ENCODE results near the gene ASIP.
"Not testable (repeated sequence)": the region's sequence is repeated elsewhere in the genome, so short reads cannot be mapped to it uniquely, and the experiment has no call there.

ASIP gene, protein sequence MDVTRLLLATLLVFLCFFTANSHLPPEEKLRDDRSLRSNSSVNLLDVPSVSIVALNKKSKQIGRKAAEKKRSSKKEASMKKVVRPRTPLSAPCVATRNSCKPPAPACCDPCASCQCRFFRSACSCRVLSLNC

DNA sequence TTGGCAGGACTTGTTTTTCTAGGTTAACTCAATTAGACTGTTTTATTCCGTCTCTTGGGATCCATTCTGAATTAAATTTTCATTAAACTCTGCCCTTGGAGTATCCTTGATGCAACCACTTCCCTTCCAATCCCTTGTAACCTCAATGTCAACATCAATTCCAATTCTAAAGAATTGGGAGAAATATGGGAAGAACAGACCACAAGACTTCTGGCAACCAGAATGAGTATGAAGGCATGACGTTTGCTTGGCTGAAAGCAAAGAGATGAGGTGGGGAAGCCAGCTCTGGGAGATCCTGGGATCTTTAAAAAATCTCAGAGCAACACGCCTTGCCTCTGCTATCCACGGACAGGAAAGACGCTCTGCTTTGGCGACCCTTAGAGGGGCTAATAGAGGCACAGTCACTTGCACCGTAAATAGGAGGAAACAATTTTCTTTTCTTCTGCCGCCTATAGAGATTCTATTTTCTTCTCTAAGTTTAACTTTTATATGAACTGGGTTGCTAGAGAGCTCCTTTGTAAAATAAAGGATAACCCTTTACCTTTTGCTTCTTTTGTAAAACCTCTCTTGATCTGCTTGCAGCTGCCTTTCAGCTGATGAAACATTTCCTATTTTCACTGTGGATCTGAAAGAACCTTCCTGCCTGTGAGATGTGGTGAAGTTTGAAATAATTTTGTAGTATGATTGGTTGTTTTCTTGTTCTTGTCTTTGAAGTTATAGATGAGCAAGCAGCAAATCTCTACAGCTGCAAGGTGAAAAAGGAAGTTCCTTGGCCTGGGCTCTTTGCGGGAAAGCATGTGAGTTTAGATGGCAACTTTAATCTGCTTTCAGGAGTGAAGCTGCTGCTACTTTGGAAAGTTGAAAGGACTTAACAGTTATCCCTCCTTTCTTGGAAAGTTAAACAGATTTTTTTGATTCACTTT is at the start of gene ASIP:
Gene ASIP, plus strand, starts transcription at position 731 of the 923 bp plus-strand sequence. CDS start 18,952 bp downstream, outside the sequence.
- no peak for DNase-seq

- DNase-seq, result no peak
Observed at GRCh38 chr20:34193051-34193450, 48.2 kb upstream of the ASIP start.

DNA sequence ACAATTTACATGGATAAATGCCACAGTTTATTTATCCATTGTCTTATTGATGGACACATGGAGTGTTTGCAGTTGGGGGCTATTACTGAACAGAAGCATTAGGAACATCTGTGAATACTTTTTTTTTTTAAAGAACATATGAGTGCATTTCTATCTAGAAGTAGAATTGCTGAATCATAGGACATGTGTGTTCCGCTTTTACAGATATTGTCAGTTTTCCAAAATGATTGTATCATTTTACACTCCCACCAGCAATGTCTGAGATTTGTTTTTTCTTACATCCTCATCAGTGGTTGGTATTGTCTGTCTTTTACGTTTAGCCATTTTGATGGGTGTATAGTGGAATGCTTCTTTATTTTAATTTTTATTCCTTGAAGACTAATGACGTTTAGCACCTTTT is 42.0 kb upstream of the ASIP start:
- DNase-seq, result no peak

DNA sequence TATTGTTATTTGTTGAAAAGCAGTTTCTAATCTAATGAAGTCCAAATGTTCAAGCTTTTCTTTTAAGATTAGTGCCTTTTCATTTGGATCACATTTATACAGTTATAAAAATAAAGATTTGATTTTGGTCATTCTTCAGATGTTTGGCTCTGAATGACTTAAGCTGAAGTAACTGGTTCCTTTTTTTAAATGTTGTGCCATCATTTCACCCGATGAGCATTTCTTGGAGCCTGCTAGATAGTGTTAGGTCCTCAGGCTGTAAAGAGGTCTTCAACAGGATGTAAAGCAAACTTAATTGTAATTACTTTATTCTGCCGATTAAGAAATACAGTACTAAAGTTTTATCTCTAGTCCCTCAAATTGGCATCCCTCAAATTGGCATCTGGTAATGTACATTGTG is 41.2 kb upstream of the ASIP start:
- DNase-seq, result no peak

GRCh38 chr20:34201531-34201930 is 39.7 kb upstream of the ASIP start:
- no peak for DNase-seq

GRCh38 chr20:34205172-34205880 is 35.9 kb upstream of the ASIP start:
- not testable (repeated sequence) for DNase-seq

- no peak for DNase-seq
Observed at GRCh38 chr20:34209111-34209510, 32.1 kb upstream of the ASIP start.

- no peak for DNase-seq
Observed at GRCh38 chr20:34210271-34210670, 31.0 kb upstream of the ASIP start.

DNA sequence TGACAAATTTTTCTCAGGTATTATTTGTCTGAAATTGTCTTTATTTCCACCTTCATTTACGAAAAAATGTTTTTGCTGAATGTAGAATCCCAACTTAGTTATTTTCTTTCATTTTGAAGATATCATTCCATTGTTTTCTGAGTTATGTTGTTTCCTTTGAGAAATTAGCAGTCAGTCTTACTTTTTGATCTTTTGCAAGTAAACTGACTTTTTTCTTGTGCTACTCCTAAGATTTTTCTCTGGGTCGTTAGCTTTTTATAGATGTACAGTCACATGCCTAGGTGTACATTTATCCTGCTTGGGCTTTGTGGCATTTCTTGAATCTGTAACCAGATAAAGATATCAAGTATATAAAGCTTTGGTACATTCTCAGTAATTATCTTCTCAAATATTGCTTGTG is 29.6 kb upstream of the ASIP start:
- DNase-seq, result no peak

GRCh38 chr20:34213213-34213612 is 28.0 kb upstream of the ASIP start:
- DNase-seq, result no peak

GRCh38 chr20:34215711-34216381 is 25.4 kb upstream of the ASIP start:
- DNase-seq, result peak; percentile 36

GRCh38 chr20:34216382-34216742 is 24.9 kb upstream of the ASIP start:
- DNase-seq, result no peak

- no peak for DNase-seq
Observed at GRCh38 chr20:34220561-34220960, 20.7 kb upstream of the ASIP start.

DNA sequence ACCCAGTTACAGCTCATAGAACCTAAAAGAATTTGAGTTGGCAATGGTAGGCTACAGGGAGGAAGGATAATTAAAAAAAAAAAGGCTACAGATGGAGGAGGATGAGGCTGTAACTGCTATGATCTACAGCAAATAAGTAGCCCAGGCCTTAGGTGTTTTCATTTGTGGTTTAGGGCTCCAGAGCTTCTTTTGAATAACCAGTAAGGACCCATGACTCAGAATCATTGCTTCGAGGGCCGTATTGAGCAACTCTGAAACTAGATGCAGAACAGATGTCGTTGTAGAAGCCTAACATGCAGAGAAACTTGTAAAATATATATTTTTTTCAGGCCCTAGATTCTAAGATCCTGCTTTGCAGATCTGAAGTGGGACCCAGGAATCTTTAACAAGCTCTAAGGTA is 19.0 kb upstream of the ASIP start:
- no peak for DNase-seq

GRCh38 chr20:34224251-34224650 is 17.0 kb upstream of the ASIP start:
- not testable (repeated sequence) for DNase-seq

GRCh38 chr20:34231634-34232033 is 9.6 kb upstream of the ASIP start:
- no peak for DNase-seq

DNA sequence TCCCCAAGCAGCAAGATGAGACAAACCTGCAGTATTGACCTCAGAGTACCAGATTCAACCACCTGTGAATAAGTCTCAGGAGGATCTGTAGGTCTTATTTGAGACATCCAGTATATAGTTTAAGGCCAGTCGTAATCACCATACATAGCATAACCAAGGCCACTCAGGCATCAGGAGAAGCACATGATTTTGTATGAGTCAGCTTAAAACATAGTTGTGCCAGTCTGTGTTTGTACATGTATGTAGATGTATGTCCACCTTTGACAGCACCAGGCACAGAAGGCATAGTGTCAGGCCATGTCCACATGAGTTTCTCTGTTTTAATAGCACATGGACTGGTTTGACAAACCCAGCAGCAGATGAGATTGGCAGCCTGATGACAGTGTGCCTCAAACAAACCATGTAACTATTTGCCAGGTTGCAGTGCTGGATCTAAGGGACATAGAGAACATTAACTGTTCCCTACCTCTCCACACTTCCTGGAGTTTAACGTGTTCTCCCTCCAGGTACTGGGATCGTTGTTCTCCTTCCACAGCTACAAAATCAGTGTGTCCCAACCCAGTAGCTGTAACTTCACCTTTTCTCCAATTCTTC is 8.6 kb upstream of the ASIP start:
- DNase-seq, result no peak

- DNase-seq, result no peak
Observed at GRCh38 chr20:34233687-34234086, 7.5 kb upstream of the ASIP start.

- DNase-seq, result no peak
Observed at GRCh38 chr20:34235875-34236274, 5.3 kb upstream of the ASIP start.

GRCh38 chr20:34237942-34238341 is 3.3 kb upstream of the ASIP start:
- no peak for DNase-seq

- DNase-seq, result no peak
Observed at GRCh38 chr20:34240121-34240520, 1.1 kb upstream of the ASIP start.

GRCh38 chr20:34242015-34242414 is 792 bp downstream of the ASIP start:
- not testable (repeated sequence) for DNase-seq

GRCh38 chr20:34242879-34243278 is 1.7 kb downstream of the ASIP start:
- DNase-seq, result no peak

All from CD4-positive, alpha-beta T cell treated with Interferon gamma for 1 hour (primary cell).